GM23338 (cell line): ENCODE data around the gene UBTD1. TPM values are rescaled to one million over a fixed set of nuclear protein-coding genes. Genes with fewer than 3 reads are reported as not detected.
A peak's percentile ranks its signal among the peaks of the same experiment; 100 is the strongest.

Experiments used
- ATAC-seq: fragments of 200-7000 bp; cut with Tn5 transposase; 3 replicates; pipeline ENCODE4 v1.9.1; 2020
- DNase-seq: peaks from one replicate; pipeline ENCODE4 v3.0.0-alpha.2; 2015; ENCODE audit warnings: low spot score
- H2AFZ ChIP-seq: fragments of 200-600 bp; sonication (generic); 2 replicates; pipeline ENCODE4 v1.8.0; 2016; ENCODE audit warnings: antibody characterized with exemption, mild to moderate bottlenecking, moderate library complexity
- H3F3A ChIP-seq: fragments of 200-600 bp; sonication (generic); replicated peaks from 2 replicates; pipeline ENCODE4 v1.8.0; 2017; ENCODE audit warnings: antibody characterized with exemption, mixed run types, low read depth
- H3K27ac ChIP-seq: fragments of 200-600 bp; sonication (generic); 2 replicates; pipeline ENCODE4 v1.6.1; 2016; ENCODE audit warnings: low read depth
- H3K27me3 ChIP-seq: fragments of 200-600 bp; sonication (generic); 2 replicates; pipeline ENCODE4 v1.8.0; 2016; ENCODE audit warnings: mild to moderate bottlenecking, mixed run types, moderate library complexity; ENCODE audit not compliant: insufficient read depth
- H3K36me3 ChIP-seq: fragments of 200-600 bp; sonication (generic); 2 replicates; pipeline ENCODE4 v1.8.0; 2016; ENCODE audit warnings: mild to moderate bottlenecking; ENCODE audit not compliant: insufficient read depth
- H3K4me1 ChIP-seq: fragments of 200-600 bp; sonication (generic); 2 replicates; pipeline ENCODE4 v1.8.0; 2016; ENCODE audit warnings: mild to moderate bottlenecking, moderate library complexity; ENCODE audit not compliant: insufficient read depth
- H3K4me2 ChIP-seq: fragments of 200-600 bp; sonication (generic); 2 replicates; pipeline ENCODE4 v1.7.1; 2017; ENCODE audit warnings: mixed run types
- H3K4me3 ChIP-seq: fragments of 200-600 bp; sonication (generic); 2 replicates; pipeline ENCODE4 v1.6.1; 2016; ENCODE audit warnings: mixed run types
- H3K79me2 ChIP-seq: fragments of 200-600 bp; sonication (generic); replicated peaks from 2 replicates; pipeline ENCODE4 v1.8.0; 2017; ENCODE audit warnings: mild to moderate bottlenecking; ENCODE audit not compliant: insufficient read depth
- H3K9me2 ChIP-seq: fragments of 200-600 bp; sonication (generic); 2 replicates; pipeline ENCODE4 v1.8.0; 2017; ENCODE audit not compliant: insufficient read depth
- H4K20me1 ChIP-seq: fragments of 200-600 bp; sonication (generic); replicated peaks from 2 replicates; pipeline ENCODE4 v1.8.0; 2017; ENCODE audit warnings: mild to moderate bottlenecking; ENCODE audit not compliant: insufficient read depth
- H3K27ac Mint-ChIP-seq: 2 replicates; pipeline ENCODE4 v1.8.0; 2020; ENCODE audit warnings: inconsistent platforms, mild to moderate bottlenecking, moderate library complexity, mixed read lengths
- H3K27me3 Mint-ChIP-seq: 3 replicates; pipeline ENCODE4 v1.8.0; 2022; ENCODE audit warnings: low read depth, mild to moderate bottlenecking, moderate library complexity, mixed read lengths, inconsistent platforms; ENCODE audit not compliant: insufficient read depth, poor library complexity
- H3K36me3 Mint-ChIP-seq: 3 replicates; pipeline ENCODE4 v1.8.0; 2021; ENCODE audit warnings: low read depth, mild to moderate bottlenecking, inconsistent platforms, moderate library complexity, mixed read lengths
- H3K4me1 Mint-ChIP-seq: 3 replicates; pipeline ENCODE4 v1.8.0; 2020; ENCODE audit warnings: mild to moderate bottlenecking, inconsistent platforms, mixed read lengths
- H3K4me3 Mint-ChIP-seq: 3 replicates; pipeline ENCODE4 v1.8.0; 2021; ENCODE audit warnings: moderate library complexity, mild to moderate bottlenecking, inconsistent platforms, mixed read lengths
- H3K9me3 Mint-ChIP-seq: 3 replicates; pipeline ENCODE4 v1.8.0; 2020; ENCODE audit warnings: moderate library complexity, mild to moderate bottlenecking, inconsistent platforms, mixed read lengths
- CREB1 ChIP-seq: fragments of 250-450 bp; sonication (Bioruptor Pico); IDR thresholded peaks from 2 replicates; pipeline ENCODE4 v1.5.0; 2020; ENCODE audit warnings: low read depth, mild to moderate bottlenecking, moderate library complexity
- EZH2 ChIP-seq: fragments of 200-600 bp; sonication (generic); IDR thresholded peaks from one replicate; pipeline ENCODE4 v1.8.0; 2017; ENCODE audit warnings: antibody characterized with exemption, mild to moderate bottlenecking, low read depth; ENCODE audit not compliant: unreplicated experiment
- JUNB ChIP-seq: IDR thresholded peaks from one replicate; pipeline ENCODE4 v1.6.1; 2016; ENCODE audit warnings: antibody characterized with exemption; ENCODE audit not compliant: unreplicated experiment
- ZNF114 ChIP-seq: fragments of 250-450 bp; sonication (Bioruptor Pico); IDR thresholded peaks from 2 replicates; pipeline ENCODE4 v1.5.0; 2020; ENCODE audit warnings: mild to moderate bottlenecking, moderate library complexity
- ZNF331 ChIP-seq: fragments of 250-450 bp; sonication (Bioruptor Pico); IDR thresholded peaks from 2 replicates; pipeline ENCODE4 v1.5.0; 2020; ENCODE audit warnings: low read depth, mild to moderate bottlenecking, moderate library complexity
- polyA plus RNA-seq: library from polyadenylated mRNA; unstranded; fragments of >200 nt; fragmentation: Nextera tagmentation; extraction: Ambion mirVana; gene quantifications from 2 replicates; pipeline ENCODE4 v1.2.1, GENCODE V29; 2016
- total RNA-seq: library from RNA; depleted of rRNA; stranded (reverse); fragments of >200 nt; shearing (Covaris generic); gene quantifications from 2 replicates; pipeline ENCODE4 v1.2.3, GENCODE V29; 2014
- TF ChIP-seq, protein P1 (sequence below): fragments of 250-450 bp; sonication (Bioruptor Pico); IDR thresholded peaks from 2 replicates; pipeline ENCODE4 v1.5.0; 2020; ENCODE audit warnings: mild to moderate bottlenecking, moderate library complexity
- TF ChIP-seq, protein P2 (sequence below), 2 experiments: fragments of 200-600 bp in 1 of 2; sonication (generic) in 1 of 2; conservative IDR thresholded peaks; 2 replicates each; pipeline versions ENCODE4 v1.5.1 to v1.6.1; 2016 to 2017; ENCODE audit warnings: antibody characterized with exemption in 2 of 2, low read depth in 2 of 2, mild to moderate bottlenecking in 2 of 2, moderate library complexity in 1 of 2
- TF ChIP-seq, protein P3 (sequence below): IDR thresholded peaks from one replicate; pipeline ENCODE4 v1.6.1; 2018; ENCODE audit warnings: antibody characterized with exemption; ENCODE audit not compliant: unreplicated experiment

UBTD1 gene
- total and polyA plus RNA-seq, 2 experiments from 2014 or later, result 17.3 to 29.0 TPM

DNA sequence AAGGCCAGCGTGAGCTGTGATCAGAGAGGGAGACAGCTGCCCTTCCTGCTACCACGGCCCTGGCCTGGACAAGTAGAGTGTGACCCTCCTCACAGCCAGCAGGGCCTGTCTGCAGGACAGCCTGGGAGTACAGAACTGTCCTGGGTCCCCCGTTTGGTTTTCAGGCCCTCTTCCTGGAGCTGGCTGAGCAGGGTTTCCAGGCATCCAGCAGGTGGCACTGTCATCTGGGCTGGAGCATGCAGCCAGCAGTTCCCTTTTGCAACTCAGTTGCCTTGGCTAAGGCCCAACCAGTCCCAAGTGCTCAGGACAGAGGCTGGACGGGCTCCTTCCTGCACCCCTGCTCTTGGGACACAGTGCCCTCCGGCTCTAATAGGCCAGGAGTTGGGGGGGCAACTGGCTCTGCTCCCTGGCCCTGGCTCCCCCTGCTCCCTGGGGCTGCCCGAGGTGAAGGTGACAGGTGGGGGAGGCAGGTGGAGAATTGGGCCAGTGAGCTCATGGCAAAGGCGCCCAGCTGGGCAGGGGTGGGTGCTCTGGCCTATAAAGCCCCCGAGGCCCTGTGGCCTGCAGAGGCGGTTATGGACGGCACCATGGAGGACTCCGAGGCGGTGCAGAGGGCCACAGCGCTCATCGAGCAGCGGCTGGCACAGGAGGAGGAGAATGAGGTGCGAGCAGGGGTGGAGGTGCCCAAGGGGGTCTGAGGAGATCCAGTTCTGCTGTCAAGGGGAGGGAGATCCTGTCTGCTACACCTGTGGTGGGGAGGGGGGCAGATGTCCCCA is 73.7 kb downstream of the UBTD1 start, which contains the start of gene ANKRD2:
Gene ANKRD2 (plus strand): TSS at position 566 of the 776 bp plus-strand sequence. CDS start 10 bp downstream, at position 576.
- no peak within 1 kb of the TSS for H2AFZ ChIP-seq
- peak within 1 kb of the TSS; percentile 79; the same call in 1 of the 2 replicates for H3K27ac Mint-ChIP-seq
- H3K4me3 Mint-ChIP-seq, result no peak within 1 kb of the TSS

More for the DNA sequence above, 73.7 kb downstream of the UBTD1 start, which contains the start of gene ANKRD2:
- H3K4me3 ChIP-seq, result no peak within 1 kb of the TSS
- Mint-ChIP-seq H3K9me3 (no peaks in the 10 kb centered on the region), H3K27me3 (peaks cover 6% of the 10 kb centered on the region), H3K36me3 (peaks cover 2% of the 10 kb centered on the region; the same call in 1 of the 3 replicates), H3K4me1 (peaks cover 17% of the 10 kb centered on the region; the same call in 2 of the 3 replicates)
- H4K20me1 ChIP-seq, result 0 out of 2 replicates have a peak, but pooled peaks cover 3% of the 10 kb centered on the region
- peak within 1 kb of the TSS; percentile 85; the same call in 1 of the 2 replicates for H3K27ac ChIP-seq
- H3K36me3 ChIP-seq, result no peaks in the 10 kb centered on the region; the same call in 1 of the 2 replicates
- no peaks in the 10 kb centered on the region for H3K27me3 ChIP-seq
- H3F3A ChIP-seq, result no peaks in the 10 kb centered on the region
- ATAC-seq (peak; percentile 94), DNase-seq (peak; percentile 92)
- H3K79me2 ChIP-seq, result no peaks in the 10 kb centered on the region
- H3K9me2 ChIP-seq, result no peaks in the 10 kb centered on the region
- no peak within 1 kb of the TSS for H3K4me2 ChIP-seq
- TF ChIP-seq JUNB (no peak), CREB1 (CRISPR knock-in tag) (no peak), EZH2 (no peak), ZNF331 (CRISPR knock-in tag) (no peak), ZNF114 (no peak)
- TF ChIP-seq, protein P1, sequence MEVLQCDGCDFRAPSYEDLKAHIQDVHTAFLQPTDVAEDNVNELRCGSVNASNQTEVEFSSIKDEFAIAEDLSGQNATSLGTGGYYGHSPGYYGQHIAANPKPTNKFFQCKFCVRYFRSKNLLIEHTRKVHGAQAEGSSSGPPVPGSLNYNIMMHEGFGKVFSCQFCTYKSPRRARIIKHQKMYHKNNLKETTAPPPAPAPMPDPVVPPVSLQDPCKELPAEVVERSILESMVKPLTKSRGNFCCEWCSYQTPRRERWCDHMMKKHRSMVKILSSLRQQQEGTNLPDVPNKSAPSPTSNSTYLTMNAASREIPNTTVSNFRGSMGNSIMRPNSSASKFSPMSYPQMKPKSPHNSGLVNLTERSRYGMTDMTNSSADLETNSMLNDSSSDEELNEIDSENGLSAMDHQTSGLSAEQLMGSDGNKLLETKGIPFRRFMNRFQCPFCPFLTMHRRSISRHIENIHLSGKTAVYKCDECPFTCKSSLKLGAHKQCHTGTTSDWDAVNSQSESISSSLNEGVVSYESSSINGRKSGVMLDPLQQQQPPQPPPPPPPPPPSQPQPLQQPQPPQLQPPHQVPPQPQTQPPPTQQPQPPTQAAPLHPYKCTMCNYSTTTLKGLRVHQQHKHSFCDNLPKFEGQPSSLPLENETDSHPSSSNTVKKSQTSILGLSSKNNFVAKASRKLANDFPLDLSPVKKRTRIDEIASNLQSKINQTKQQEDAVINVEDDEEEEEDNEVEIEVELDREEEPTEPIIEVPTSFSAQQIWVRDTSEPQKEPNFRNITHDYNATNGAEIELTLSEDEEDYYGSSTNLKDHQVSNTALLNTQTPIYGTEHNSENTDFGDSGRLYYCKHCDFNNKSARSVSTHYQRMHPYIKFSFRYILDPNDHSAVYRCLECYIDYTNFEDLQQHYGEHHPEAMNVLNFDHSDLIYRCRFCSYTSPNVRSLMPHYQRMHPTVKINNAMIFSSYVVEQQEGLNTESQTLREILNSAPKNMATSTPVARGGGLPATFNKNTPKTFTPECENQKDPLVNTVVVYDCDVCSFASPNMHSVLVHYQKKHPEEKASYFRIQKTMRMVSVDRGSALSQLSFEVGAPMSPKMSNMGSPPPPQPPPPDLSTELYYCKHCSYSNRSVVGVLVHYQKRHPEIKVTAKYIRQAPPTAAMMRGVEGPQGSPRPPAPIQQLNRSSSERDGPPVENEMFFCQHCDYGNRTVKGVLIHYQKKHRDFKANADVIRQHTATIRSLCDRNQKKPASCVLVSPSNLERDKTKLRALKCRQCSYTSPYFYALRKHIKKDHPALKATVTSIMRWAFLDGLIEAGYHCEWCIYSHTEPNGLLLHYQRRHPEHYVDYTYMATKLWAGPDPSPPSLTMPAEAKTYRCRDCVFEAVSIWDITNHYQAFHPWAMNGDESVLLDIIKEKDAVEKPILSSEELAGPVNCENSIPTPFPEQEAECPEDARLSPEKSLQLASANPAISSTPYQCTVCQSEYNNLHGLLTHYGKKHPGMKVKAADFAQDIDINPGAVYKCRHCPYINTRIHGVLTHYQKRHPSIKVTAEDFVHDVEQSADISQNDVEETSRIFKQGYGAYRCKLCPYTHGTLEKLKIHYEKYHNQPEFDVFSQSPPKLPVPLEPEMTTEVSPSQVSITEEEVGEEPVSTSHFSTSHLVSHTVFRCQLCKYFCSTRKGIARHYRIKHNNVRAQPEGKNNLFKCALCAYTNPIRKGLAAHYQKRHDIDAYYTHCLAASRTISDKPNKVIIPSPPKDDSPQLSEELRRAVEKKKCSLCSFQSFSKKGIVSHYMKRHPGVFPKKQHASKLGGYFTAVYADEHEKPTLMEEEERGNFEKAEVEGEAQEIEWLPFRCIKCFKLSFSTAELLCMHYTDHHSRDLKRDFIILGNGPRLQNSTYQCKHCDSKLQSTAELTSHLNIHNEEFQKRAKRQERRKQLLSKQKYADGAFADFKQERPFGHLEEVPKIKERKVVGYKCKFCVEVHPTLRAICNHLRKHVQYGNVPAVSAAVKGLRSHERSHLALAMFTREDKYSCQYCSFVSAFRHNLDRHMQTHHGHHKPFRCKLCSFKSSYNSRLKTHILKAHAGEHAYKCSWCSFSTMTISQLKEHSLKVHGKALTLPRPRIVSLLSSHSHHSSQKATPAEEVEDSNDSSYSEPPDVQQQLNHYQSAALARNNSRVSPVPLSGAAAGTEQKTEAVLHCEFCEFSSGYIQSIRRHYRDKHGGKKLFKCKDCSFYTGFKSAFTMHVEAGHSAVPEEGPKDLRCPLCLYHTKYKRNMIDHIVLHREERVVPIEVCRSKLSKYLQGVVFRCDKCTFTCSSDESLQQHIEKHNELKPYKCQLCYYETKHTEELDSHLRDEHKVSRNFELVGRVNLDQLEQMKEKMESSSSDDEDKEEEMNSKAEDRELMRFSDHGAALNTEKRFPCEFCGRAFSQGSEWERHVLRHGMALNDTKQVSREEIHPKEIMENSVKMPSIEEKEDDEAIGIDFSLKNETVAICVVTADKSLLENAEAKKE (CRISPR knock-in tag), result no peak
- TF ChIP-seq, protein P2, sequence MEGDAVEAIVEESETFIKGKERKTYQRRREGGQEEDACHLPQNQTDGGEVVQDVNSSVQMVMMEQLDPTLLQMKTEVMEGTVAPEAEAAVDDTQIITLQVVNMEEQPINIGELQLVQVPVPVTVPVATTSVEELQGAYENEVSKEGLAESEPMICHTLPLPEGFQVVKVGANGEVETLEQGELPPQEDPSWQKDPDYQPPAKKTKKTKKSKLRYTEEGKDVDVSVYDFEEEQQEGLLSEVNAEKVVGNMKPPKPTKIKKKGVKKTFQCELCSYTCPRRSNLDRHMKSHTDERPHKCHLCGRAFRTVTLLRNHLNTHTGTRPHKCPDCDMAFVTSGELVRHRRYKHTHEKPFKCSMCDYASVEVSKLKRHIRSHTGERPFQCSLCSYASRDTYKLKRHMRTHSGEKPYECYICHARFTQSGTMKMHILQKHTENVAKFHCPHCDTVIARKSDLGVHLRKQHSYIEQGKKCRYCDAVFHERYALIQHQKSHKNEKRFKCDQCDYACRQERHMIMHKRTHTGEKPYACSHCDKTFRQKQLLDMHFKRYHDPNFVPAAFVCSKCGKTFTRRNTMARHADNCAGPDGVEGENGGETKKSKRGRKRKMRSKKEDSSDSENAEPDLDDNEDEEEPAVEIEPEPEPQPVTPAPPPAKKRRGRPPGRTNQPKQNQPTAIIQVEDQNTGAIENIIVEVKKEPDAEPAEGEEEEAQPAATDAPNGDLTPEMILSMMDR (conservative IDR thresholded peaks at IDR 0.05; ENCODE audit: low read depth in 2 of 2), result peak; percentile 80 to 94
- TF ChIP-seq, protein P3, sequence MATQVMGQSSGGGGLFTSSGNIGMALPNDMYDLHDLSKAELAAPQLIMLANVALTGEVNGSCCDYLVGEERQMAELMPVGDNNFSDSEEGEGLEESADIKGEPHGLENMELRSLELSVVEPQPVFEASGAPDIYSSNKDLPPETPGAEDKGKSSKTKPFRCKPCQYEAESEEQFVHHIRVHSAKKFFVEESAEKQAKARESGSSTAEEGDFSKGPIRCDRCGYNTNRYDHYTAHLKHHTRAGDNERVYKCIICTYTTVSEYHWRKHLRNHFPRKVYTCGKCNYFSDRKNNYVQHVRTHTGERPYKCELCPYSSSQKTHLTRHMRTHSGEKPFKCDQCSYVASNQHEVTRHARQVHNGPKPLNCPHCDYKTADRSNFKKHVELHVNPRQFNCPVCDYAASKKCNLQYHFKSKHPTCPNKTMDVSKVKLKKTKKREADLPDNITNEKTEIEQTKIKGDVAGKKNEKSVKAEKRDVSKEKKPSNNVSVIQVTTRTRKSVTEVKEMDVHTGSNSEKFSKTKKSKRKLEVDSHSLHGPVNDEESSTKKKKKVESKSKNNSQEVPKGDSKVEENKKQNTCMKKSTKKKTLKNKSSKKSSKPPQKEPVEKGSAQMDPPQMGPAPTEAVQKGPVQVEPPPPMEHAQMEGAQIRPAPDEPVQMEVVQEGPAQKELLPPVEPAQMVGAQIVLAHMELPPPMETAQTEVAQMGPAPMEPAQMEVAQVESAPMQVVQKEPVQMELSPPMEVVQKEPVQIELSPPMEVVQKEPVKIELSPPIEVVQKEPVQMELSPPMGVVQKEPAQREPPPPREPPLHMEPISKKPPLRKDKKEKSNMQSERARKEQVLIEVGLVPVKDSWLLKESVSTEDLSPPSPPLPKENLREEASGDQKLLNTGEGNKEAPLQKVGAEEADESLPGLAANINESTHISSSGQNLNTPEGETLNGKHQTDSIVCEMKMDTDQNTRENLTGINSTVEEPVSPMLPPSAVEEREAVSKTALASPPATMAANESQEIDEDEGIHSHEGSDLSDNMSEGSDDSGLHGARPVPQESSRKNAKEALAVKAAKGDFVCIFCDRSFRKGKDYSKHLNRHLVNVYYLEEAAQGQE, result no peak
- H3K4me1 ChIP-seq, result no peaks in the 10 kb centered on the region; the same call in 1 of the 2 replicates
